ENCODE measurements around the gene NOL6. TPM values are rescaled to one million over a fixed set of nuclear protein-coding genes. Genes with fewer than 3 reads are reported as not detected.
A peak's percentile ranks its signal among the peaks of the same experiment; 100 is the strongest.

The NOL6 gene
- total RNA-seq, 1 experiment from 2014 or later, result 75.1 TPM

DNA sequence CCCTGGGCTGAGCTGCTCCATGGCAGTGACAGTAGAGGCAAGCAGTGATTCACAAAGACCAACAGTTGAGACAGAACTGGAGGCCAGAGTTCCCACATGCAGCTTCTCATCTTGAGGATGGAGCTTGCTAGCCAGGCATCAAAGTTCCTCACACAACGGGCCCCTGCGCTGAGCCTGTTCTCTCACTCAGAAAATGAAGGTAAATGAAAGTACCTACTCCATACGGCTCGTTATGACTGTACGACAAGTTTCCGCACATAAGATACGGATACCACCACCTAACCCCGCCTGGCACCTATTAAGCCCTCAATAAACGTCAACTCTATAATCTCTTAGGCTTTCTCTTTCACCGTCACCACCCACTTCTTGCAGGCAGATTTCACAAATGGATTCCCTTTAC is 12.9 kb downstream of the NOL6 start:
- peaks cover 7% of the 10 kb centered on the region; the same call in 1 of the 2 replicates for H3K4me1 ChIP-seq (ENCODE audit: control insufficient read depth, insufficient read depth, low read length)
- intact Hi-C loops (cut with micrococcal nuclease; ENCODE audit: unreplicated experiment), result no loop called here
- TF ChIP-seq, protein P1, sequence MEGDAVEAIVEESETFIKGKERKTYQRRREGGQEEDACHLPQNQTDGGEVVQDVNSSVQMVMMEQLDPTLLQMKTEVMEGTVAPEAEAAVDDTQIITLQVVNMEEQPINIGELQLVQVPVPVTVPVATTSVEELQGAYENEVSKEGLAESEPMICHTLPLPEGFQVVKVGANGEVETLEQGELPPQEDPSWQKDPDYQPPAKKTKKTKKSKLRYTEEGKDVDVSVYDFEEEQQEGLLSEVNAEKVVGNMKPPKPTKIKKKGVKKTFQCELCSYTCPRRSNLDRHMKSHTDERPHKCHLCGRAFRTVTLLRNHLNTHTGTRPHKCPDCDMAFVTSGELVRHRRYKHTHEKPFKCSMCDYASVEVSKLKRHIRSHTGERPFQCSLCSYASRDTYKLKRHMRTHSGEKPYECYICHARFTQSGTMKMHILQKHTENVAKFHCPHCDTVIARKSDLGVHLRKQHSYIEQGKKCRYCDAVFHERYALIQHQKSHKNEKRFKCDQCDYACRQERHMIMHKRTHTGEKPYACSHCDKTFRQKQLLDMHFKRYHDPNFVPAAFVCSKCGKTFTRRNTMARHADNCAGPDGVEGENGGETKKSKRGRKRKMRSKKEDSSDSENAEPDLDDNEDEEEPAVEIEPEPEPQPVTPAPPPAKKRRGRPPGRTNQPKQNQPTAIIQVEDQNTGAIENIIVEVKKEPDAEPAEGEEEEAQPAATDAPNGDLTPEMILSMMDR (IDR thresholded peaks at IDR 0.05), result no peak
- no peak for TF ChIP-seq POLR2AphosphoS5 (IDR thresholded peaks at IDR 0.05; ENCODE audit: low read depth, low read length)
- TF ChIP-seq, protein P2, sequence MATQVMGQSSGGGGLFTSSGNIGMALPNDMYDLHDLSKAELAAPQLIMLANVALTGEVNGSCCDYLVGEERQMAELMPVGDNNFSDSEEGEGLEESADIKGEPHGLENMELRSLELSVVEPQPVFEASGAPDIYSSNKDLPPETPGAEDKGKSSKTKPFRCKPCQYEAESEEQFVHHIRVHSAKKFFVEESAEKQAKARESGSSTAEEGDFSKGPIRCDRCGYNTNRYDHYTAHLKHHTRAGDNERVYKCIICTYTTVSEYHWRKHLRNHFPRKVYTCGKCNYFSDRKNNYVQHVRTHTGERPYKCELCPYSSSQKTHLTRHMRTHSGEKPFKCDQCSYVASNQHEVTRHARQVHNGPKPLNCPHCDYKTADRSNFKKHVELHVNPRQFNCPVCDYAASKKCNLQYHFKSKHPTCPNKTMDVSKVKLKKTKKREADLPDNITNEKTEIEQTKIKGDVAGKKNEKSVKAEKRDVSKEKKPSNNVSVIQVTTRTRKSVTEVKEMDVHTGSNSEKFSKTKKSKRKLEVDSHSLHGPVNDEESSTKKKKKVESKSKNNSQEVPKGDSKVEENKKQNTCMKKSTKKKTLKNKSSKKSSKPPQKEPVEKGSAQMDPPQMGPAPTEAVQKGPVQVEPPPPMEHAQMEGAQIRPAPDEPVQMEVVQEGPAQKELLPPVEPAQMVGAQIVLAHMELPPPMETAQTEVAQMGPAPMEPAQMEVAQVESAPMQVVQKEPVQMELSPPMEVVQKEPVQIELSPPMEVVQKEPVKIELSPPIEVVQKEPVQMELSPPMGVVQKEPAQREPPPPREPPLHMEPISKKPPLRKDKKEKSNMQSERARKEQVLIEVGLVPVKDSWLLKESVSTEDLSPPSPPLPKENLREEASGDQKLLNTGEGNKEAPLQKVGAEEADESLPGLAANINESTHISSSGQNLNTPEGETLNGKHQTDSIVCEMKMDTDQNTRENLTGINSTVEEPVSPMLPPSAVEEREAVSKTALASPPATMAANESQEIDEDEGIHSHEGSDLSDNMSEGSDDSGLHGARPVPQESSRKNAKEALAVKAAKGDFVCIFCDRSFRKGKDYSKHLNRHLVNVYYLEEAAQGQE (IDR thresholded peaks at IDR 0.05; ENCODE audit: insufficient read depth in 1 of 2, low read depth in 2 of 2, low read length in 1 of 2), result no peak
- TF ChIP-seq SIN3A (IDR thresholded peaks at IDR 0.05; ENCODE audit: borderline replicate concordance, insufficient read depth, low read depth, low read length), result no peak
- no peak for TF ChIP-seq TCF7L2 (IDR thresholded peaks at IDR 0.05; ENCODE audit: low read depth, low read length)
- H3K4me3 ChIP-seq (ENCODE audit: low read depth in 2 of 2, low read length in 2 of 2), result no peak overlapping the region
- DNase-seq (ENCODE audit: low read depth, low spot score) (no peak), ATAC-seq (0 out of 2 replicates have a peak, but pooled peaks have one; percentile 1)
- CTCF ChIA-PET, result interaction anchor here (0.6 to 1.1 kb wide), 2 partner anchors 38 to 163 kb away, joined by 3 read pairs; no protein-coding TSS in a partner anchor
- peaks cover 13% of the 10 kb centered on the region for H3K36me3 ChIP-seq (ENCODE audit: control insufficient read depth, insufficient read depth, low read length)
- H3K27ac ChIP-seq (ENCODE audit: low read length), result no peak overlapping the region
- in situ Hi-C loops (cut with HindIII; ENCODE audit: low pct_unique_long_range_greater_than_20kb, low sequenced_read_pairs), result no loop called here
- H3K9me3 ChIP-seq (ENCODE audit: control insufficient read depth, insufficient read depth, low read depth, low read length), result no peaks in the 10 kb centered on the region
- BruUV-seq (replicated peaks), result no TSS peak
- POLR2A ChIA-PET, result interaction anchor here (0.8 kb wide), 1 partner anchor 13 kb away, joined by 3 read pairs; the partner anchor contains the start of gene NOL6
- H3K27me3 ChIP-seq (ENCODE audit: control insufficient read depth, insufficient read depth, low read length), result no peaks in the 10 kb centered on the region

DNA sequence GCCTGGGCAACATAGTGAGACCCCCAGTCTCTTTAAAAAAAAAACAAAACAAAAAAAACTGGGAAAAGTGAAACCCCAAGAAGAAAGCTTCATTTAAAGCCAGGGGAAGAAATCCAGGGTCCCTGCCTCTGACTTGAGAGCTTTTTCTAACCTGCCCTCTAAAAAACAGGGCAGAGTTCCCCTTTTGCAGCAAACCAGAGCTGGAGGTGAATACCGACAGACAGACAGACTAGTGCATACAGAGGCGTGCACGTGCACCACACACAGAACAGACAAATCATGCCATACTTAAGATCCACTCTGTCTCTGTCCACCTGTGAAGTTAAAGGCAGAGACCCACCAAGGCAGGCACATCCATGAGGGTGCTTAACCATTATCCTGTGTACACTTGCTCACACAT is 14.6 kb downstream of the NOL6 start:
- in situ Hi-C loops (cut with HindIII; ENCODE audit: low pct_unique_long_range_greater_than_20kb, low sequenced_read_pairs), result no loop called here
- intact Hi-C loops (cut with micrococcal nuclease; ENCODE audit: unreplicated experiment), result no loop called here
- peak; percentile 21; the same call in 1 of the 2 replicates for ATAC-seq
- Histone ChIP-seq H3K4me1 (ENCODE audit: control insufficient read depth, insufficient read depth, low read length) (peaks cover 7% of the 10 kb centered on the region; the same call in 1 of the 2 replicates), H3K36me3 (ENCODE audit: control insufficient read depth, insufficient read depth, low read length) (peaks cover 6% of the 10 kb centered on the region; the same call in 1 of the 2 replicates), H3K27me3 (ENCODE audit: control insufficient read depth, insufficient read depth, low read length) (no peaks in the 10 kb centered on the region), H3K4me3 (ENCODE audit: low read depth in 2 of 2, low read length in 2 of 2) (no peak overlapping the region), H3K9me3 (ENCODE audit: control insufficient read depth, insufficient read depth, low read depth, low read length) (no peaks in the 10 kb centered on the region), H3K27ac (ENCODE audit: low read length) (no peak overlapping the region)
- ChIA-PET POLR2A (no interaction called here), CTCF (interaction anchor here (0.6 kb wide), 1 partner anchor 12 kb away, joined by 3 read pairs; the partner anchor contains the start of gene AQP3)
- DNase-seq (ENCODE audit: low read depth, low spot score), result no peak
- no TSS peak for BruUV-seq (replicated peaks)
- TF ChIP-seq SIN3A (IDR thresholded peaks at IDR 0.05; ENCODE audit: borderline replicate concordance, insufficient read depth, low read depth, low read length) (no peak), TCF7L2 (IDR thresholded peaks at IDR 0.05; ENCODE audit: low read depth, low read length) (no peak), POLR2AphosphoS5 (IDR thresholded peaks at IDR 0.05; ENCODE audit: low read depth, low read length) (no peak)
- TF ChIP-seq, protein P1 (IDR thresholded peaks at IDR 0.05), result no peak
- TF ChIP-seq, protein P2 (IDR thresholded peaks at IDR 0.05; ENCODE audit: insufficient read depth in 1 of 2, low read depth in 2 of 2, low read length in 1 of 2), result no peak

Data from Panc1 (cell line).